ENCODE results near the gene PHLPP1. TPM values are rescaled to one million over a fixed set of nuclear protein-coding genes. Genes with fewer than 3 reads are reported as not detected.
"Not testable (repeated sequence)": the region's sequence is repeated elsewhere in the genome, so short reads cannot be mapped to it uniquely, and the experiment has no call there.

The PHLPP1 gene
- polyA plus RNA-seq, 6 donors from 2014 or later, result 0.16 to 1.6 (median 0.59) TPM

GRCh38 chr18:62899534-62899933, 184.2 kb downstream of the PHLPP1 start:
- peaks cover 36 to 40% of the 10 kb centered on the region in 2 donors for H3K36me3 Mint-ChIP-seq
- ATAC-seq (ENCODE audit: low read depth in 2 of 2) (no peak), DNase-seq (no peak)
- no peaks in the 10 kb centered on the region for H3K27me3 Mint-ChIP-seq
- peak overlapping the region in 1 of 6 donors; percentile 53 for H3K27ac Mint-ChIP-seq
- H3K9me3 Mint-ChIP-seq, result no peaks in the 10 kb centered on the region
- no peaks in the 10 kb centered on the region for H3K4me1 Mint-ChIP-seq
- H3K4me3 Mint-ChIP-seq, result no peak overlapping the region

GRCh38 chr18:62900132-62900883, 185.0 kb downstream of the PHLPP1 start:
- H3K27me3 Mint-ChIP-seq, result no peaks in the 10 kb centered on the region
- no peak overlapping the region for H3K4me3 Mint-ChIP-seq
- DNase-seq (no peak), ATAC-seq (ENCODE audit: low read depth in 2 of 2) (no peak)
- H3K36me3 Mint-ChIP-seq, result peaks cover 39% of the 10 kb centered on the region in 2 donors
- no peak overlapping the region for H3K27ac Mint-ChIP-seq
- no peaks in the 10 kb centered on the region for H3K4me1 Mint-ChIP-seq
- no peaks in the 10 kb centered on the region for H3K9me3 Mint-ChIP-seq

- peaks cover 27 to 33% of the 10 kb centered on the region in 2 donors for H3K36me3 Mint-ChIP-seq
- DNase-seq, result no peak
- no peaks in the 10 kb centered on the region for H3K27me3 Mint-ChIP-seq
- no peak overlapping the region for H3K27ac Mint-ChIP-seq
- H3K9me3 Mint-ChIP-seq, result no peaks in the 10 kb centered on the region
- ATAC-seq (ENCODE audit: low read depth in 2 of 2), result no peak
- no peak overlapping the region for H3K4me3 Mint-ChIP-seq
- H3K4me1 Mint-ChIP-seq, result no peaks in the 10 kb centered on the region
These were observed 187.4 kb downstream of the PHLPP1 start for GRCh38 chr18:62902776-62903175.

GRCh38 chr18:62904396-62905285, 189.3 kb downstream of the PHLPP1 start:
- DNase-seq, result no peak
- H3K36me3 Mint-ChIP-seq, result peaks cover 14 to 19% of the 10 kb centered on the region in 2 donors
- no peaks in the 10 kb centered on the region for H3K9me3 Mint-ChIP-seq
- H3K27me3 Mint-ChIP-seq, result no peaks in the 10 kb centered on the region
- ATAC-seq (ENCODE audit: low read depth in 2 of 2), result no peak
- H3K27ac Mint-ChIP-seq, result no peak overlapping the region
- no peak overlapping the region for H3K4me3 Mint-ChIP-seq
- no peaks in the 10 kb centered on the region for H3K4me1 Mint-ChIP-seq

- DNase-seq (no peak), ATAC-seq (ENCODE audit: low read depth in 2 of 2) (no peak)
- Mint-ChIP-seq H3K4me3 (no peak overlapping the region), H3K9me3 (no peaks in the 10 kb centered on the region), H3K27ac (peak overlapping the region in 5 of 6 donors; percentile 7 to 85 (median 23)), H3K36me3 (no peaks in the 10 kb centered on the region), H3K27me3 (no peaks in the 10 kb centered on the region), H3K4me1 (peaks cover 13 to 27% (median 15%) of the 10 kb centered on the region in 3 donors)
These were observed 197.5 kb downstream of the PHLPP1 start for GRCh38 chr18:62912885-62913284.

GRCh38 chr18:62913824-62914223, 198.5 kb downstream of the PHLPP1 start:
- peak; percentile 17 for DNase-seq
- not testable (repeated sequence) for H3K36me3 Mint-ChIP-seq, H3K9me3 Mint-ChIP-seq, H3K27me3 Mint-ChIP-seq
- ATAC-seq (ENCODE audit: low read depth in 2 of 2), result peak; percentile 83 to 84
- Mint-ChIP-seq H3K27ac (peak overlapping the region in 4 of 6 donors; percentile 43 to 87 (median 60)), H3K4me1 (peaks cover 13 to 27% (median 15%) of the 10 kb centered on the region in 3 donors), H3K4me3 (peak overlapping the region in 6 of 8 donors; percentile 40 to 79 (median 54))

- DNase-seq, result no peak
- H3K4me1 Mint-ChIP-seq, result peaks cover 13 to 27% (median 15%) of the 10 kb centered on the region in 3 donors
- peaks cover 0 to 2% of the 10 kb centered on the region in 2 donors for H3K36me3 Mint-ChIP-seq
- H3K27ac Mint-ChIP-seq, result peak overlapping the region in 1 of 6 donors; percentile 41
- no peak for ATAC-seq (ENCODE audit: low read depth in 2 of 2)
- H3K4me3 Mint-ChIP-seq, result peak overlapping the region in 1 of 8 donors; percentile 31
- no peaks in the 10 kb centered on the region for H3K9me3 Mint-ChIP-seq
- no peaks in the 10 kb centered on the region for H3K27me3 Mint-ChIP-seq
These were observed 199.6 kb downstream of the PHLPP1 start for GRCh38 chr18:62914871-62915392.

- ATAC-seq (ENCODE audit: low read depth in 2 of 2) (no peak), DNase-seq (no peak)
- Mint-ChIP-seq H3K27ac (no peak overlapping the region), H3K9me3 (no peaks in the 10 kb centered on the region), H3K4me1 (peaks cover 13 to 21% (median 13%) of the 10 kb centered on the region in 3 donors), H3K36me3 (peaks cover 15 to 19% of the 10 kb centered on the region in 2 donors), H3K27me3 (no peaks in the 10 kb centered on the region), H3K4me3 (no peak overlapping the region)
These were observed 203.0 kb downstream of the PHLPP1 start for GRCh38 chr18:62918361-62918760.

- H3K9me3 Mint-ChIP-seq, result no peaks in the 10 kb centered on the region
- ATAC-seq (ENCODE audit: low read depth in 2 of 2) (no peak), DNase-seq (no peak)
- H3K27me3 Mint-ChIP-seq, result no peaks in the 10 kb centered on the region
- no peak overlapping the region for H3K27ac Mint-ChIP-seq
- H3K4me1 Mint-ChIP-seq, result peaks cover 11 to 12% (median 12%) of the 10 kb centered on the region in 3 donors
- H3K4me3 Mint-ChIP-seq, result no peak overlapping the region
- H3K36me3 Mint-ChIP-seq, result peaks cover 15 to 19% of the 10 kb centered on the region in 2 donors
These were observed 203.9 kb downstream of the PHLPP1 start for GRCh38 chr18:62919109-62919838.

- H3K4me3 Mint-ChIP-seq, result peak overlapping the region in 1 of 8 donors; percentile 13
- H3K36me3 Mint-ChIP-seq, result peaks cover 15 to 23% of the 10 kb centered on the region in 2 donors
- H3K9me3 Mint-ChIP-seq, result peaks cover 0 to 2% (median 0%) of the 10 kb centered on the region in 7 donors
- no peaks in the 10 kb centered on the region for H3K27me3 Mint-ChIP-seq
- ATAC-seq (ENCODE audit: low read depth in 2 of 2) (no peak), DNase-seq (no peak)
- peaks cover 6 to 14% (median 7%) of the 10 kb centered on the region in 3 donors for H3K4me1 Mint-ChIP-seq
- H3K27ac Mint-ChIP-seq, result peak overlapping the region in 2 of 6 donors; percentile 39 to 69
These were observed 209.8 kb downstream of the PHLPP1 start for GRCh38 chr18:62925031-62925688.

- no peak for ATAC-seq (ENCODE audit: low read depth in 2 of 2)
- no peaks in the 10 kb centered on the region for H3K27me3 Mint-ChIP-seq
- peaks cover 0 to 8% of the 10 kb centered on the region in 2 donors for H3K36me3 Mint-ChIP-seq
- H3K27ac Mint-ChIP-seq, result no peak overlapping the region
- H3K4me3 Mint-ChIP-seq, result no peak overlapping the region
- no peak for DNase-seq
- H3K9me3 Mint-ChIP-seq, result peaks cover 0 to 20% (median 7%) of the 10 kb centered on the region in 7 donors
- H3K4me1 Mint-ChIP-seq, result peaks cover 6 to 9% (median 7%) of the 10 kb centered on the region in 3 donors
These were observed 213.0 kb downstream of the PHLPP1 start for GRCh38 chr18:62928326-62928725.

GRCh38 chr18:62933261-62933887, 218.0 kb downstream of the PHLPP1 start:
- peaks cover 0 to 28% (median 13%) of the 10 kb centered on the region in 7 donors for H3K9me3 Mint-ChIP-seq

More at GRCh38 chr18:62933261-62933887, 218.0 kb downstream of the PHLPP1 start:
- no peak for ATAC-seq (ENCODE audit: low read depth in 2 of 2)
- Mint-ChIP-seq H3K36me3 (peaks cover 0 to 5% of the 10 kb centered on the region in 2 donors), H3K27me3 (no peaks in the 10 kb centered on the region), H3K27ac (no peak overlapping the region), H3K4me1 (peaks cover 5 to 10% (median 10%) of the 10 kb centered on the region in 3 donors), H3K4me3 (no peak overlapping the region)
- DNase-seq, result no peak

Measured in naive B cell (primary cell).